ENCODE measurements around the gene ELMO2. TPM values are rescaled to one million over a fixed set of nuclear protein-coding genes. Genes with fewer than 3 reads are reported as not detected.

Gene ELMO2
- total RNA-seq, 1 donor from 2014 or later: 57.8 TPM

DNA sequence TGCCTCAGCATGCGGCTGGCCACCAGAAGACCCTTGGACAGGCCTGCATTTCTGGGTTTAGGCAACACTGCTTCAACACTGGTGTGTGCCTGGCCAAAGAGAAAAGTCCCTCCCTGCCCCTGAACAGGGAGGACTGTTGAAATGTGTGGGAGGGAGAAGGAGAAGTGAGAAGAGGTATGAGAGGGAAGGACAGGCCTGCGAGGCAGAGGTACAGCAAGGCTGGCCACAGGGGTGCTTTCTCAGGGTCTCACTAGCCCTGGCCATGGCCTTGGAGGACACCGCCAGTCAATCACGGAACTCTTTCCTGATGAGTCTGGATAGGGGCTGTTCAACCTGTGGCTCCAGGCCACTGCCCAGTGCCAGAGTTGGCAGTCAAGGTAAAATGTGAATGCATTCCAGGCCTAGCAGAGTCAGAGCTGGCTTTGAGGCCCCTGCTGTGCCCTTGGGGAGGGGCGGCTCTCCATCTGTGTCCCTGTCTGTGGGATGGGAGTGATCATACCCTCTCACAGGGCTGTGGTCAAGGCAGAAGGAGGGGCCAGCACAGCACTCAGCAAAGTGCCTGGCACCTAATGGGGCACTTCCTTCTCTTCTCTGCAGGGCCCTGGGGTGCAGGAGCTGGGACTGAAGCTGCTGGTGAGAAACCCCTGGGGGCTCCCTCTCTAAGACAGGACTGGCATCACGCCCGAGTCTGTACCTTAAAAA is 54.9 kb downstream of the ELMO2 start:
- H3K36me3 Mint-ChIP-seq (ENCODE audit: unreplicated experiment): peaks cover 10% of the 10 kb centered on the region
- no peaks in the 10 kb centered on the region for H3K9me3 Mint-ChIP-seq (ENCODE audit: unreplicated experiment)
- H3K4me3 Mint-ChIP-seq (ENCODE audit: unreplicated experiment): no peak overlapping the region

DNA sequence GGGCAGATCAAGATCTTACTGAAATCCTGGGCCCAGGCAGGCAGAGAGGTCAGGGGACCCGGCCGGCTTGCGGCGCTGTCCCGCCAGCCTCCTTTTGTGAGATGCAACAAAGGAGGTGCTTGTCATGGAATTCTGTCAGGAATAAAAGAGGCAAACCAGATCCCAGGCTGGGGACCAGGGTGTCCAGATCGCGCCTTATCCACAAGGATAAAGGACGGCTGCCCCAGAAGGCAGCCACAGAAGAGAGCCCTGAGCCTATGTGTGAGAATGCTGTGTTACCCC is 55.5 kb downstream of the ELMO2 start:
- H3K27me3 Mint-ChIP-seq (ENCODE audit: unreplicated experiment): no peaks in the 10 kb centered on the region
- no peaks in the 10 kb centered on the region for H3K9me3 Mint-ChIP-seq (ENCODE audit: unreplicated experiment)
- TF ChIP-seq, protein P1, sequence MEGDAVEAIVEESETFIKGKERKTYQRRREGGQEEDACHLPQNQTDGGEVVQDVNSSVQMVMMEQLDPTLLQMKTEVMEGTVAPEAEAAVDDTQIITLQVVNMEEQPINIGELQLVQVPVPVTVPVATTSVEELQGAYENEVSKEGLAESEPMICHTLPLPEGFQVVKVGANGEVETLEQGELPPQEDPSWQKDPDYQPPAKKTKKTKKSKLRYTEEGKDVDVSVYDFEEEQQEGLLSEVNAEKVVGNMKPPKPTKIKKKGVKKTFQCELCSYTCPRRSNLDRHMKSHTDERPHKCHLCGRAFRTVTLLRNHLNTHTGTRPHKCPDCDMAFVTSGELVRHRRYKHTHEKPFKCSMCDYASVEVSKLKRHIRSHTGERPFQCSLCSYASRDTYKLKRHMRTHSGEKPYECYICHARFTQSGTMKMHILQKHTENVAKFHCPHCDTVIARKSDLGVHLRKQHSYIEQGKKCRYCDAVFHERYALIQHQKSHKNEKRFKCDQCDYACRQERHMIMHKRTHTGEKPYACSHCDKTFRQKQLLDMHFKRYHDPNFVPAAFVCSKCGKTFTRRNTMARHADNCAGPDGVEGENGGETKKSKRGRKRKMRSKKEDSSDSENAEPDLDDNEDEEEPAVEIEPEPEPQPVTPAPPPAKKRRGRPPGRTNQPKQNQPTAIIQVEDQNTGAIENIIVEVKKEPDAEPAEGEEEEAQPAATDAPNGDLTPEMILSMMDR (IDR thresholded peaks at IDR 0.05): no peak
- H3K27ac Mint-ChIP-seq (ENCODE audit: unreplicated experiment): peak overlapping the region; percentile 95
- peaks cover 12% of the 10 kb centered on the region for H3K36me3 Mint-ChIP-seq (ENCODE audit: unreplicated experiment)
- H3K4me1 Mint-ChIP-seq (ENCODE audit: unreplicated experiment): peaks cover 29% of the 10 kb centered on the region
- no peak for DNase-seq (ENCODE audit: extremely low spot score, unreplicated experiment)
- H3K4me3 Mint-ChIP-seq (ENCODE audit: unreplicated experiment): no peak overlapping the region

More for the DNA sequence above, 54.9 kb downstream of the ELMO2 start:
- Mint-ChIP-seq H3K27me3 (ENCODE audit: unreplicated experiment) (no peaks in the 10 kb centered on the region), H3K27ac (ENCODE audit: unreplicated experiment) (peak overlapping the region; percentile 95), H3K4me1 (ENCODE audit: unreplicated experiment) (peaks cover 29% of the 10 kb centered on the region)
- DNase-seq (ENCODE audit: extremely low spot score, unreplicated experiment): no peak
- TF ChIP-seq, protein P1 (IDR thresholded peaks at IDR 0.05): no peak

DNA sequence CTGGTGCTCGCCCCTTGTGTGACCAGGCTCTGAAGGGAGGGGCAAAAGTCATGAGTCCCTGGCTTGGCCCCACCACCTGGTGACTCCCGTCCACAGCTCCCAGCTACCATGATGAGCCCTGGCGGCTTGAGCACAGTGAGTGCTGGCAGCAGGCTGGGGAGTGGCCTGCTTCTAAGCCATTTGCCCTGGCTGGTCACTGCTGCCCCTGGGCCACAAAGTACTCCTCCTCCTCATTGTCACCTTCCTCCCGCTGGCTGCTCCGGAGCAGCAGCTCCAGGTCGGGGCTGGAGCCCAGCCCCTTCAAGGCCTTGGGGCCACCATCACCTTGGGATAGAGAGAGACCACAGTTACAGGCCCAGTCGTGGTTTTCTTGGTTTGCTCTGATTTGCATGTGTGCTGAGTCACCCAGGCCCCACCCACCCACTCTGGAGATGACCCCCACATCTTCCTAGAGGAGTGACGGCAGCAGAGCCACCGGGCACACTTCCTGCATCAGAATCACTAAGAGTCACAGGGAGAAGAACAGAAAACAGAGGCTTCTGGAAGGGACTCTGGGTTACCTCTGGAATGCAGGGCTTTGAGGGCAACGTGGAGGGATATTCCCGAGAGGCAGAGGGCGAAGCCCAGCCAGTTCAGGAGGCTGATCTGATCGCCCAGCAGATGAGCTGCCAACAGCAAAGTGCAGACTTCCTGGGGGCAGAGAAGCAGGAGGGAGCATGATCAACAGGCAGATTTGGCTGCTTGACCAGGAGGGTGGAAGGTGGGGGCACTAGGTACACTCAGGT is 56.0 kb downstream of the ELMO2 start:
- Mint-ChIP-seq H3K36me3 (ENCODE audit: unreplicated experiment) (peaks cover 12% of the 10 kb centered on the region), H3K4me1 (ENCODE audit: unreplicated experiment) (peaks cover 29% of the 10 kb centered on the region), H3K4me3 (ENCODE audit: unreplicated experiment) (peak overlapping the region; percentile 27), H3K27ac (ENCODE audit: unreplicated experiment) (peak overlapping the region; percentile 95), H3K9me3 (ENCODE audit: unreplicated experiment) (no peaks in the 10 kb centered on the region), H3K27me3 (ENCODE audit: unreplicated experiment) (no peaks in the 10 kb centered on the region)
- DNase-seq (ENCODE audit: extremely low spot score, unreplicated experiment): no peak
- TF ChIP-seq, protein P1 (IDR thresholded peaks at IDR 0.05): no peak

DNA sequence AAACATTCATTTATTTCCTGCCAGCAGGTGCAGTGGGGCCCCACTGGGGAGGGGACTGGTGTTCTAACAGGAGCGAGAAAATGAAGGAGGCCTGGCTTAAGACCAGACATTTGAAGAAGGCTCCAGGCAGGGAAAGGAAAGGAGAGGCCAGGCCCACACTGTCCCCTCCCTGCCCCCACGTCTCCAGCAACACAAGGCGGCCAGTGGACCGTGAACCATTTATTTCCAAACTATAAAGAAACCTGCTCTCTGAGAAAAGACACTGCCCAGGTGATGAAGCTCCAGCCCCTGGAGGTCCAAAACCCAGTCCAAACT is 56.7 kb downstream of the ELMO2 start:
- peaks cover 29% of the 10 kb centered on the region for H3K4me1 Mint-ChIP-seq (ENCODE audit: unreplicated experiment)
- H3K27me3 Mint-ChIP-seq (ENCODE audit: unreplicated experiment): peaks cover 4% of the 10 kb centered on the region
- H3K27ac Mint-ChIP-seq (ENCODE audit: unreplicated experiment): peak overlapping the region; percentile 95
- no peak overlapping the region for H3K4me3 Mint-ChIP-seq (ENCODE audit: unreplicated experiment)
- no peak for DNase-seq (ENCODE audit: extremely low spot score, unreplicated experiment)
- H3K36me3 Mint-ChIP-seq (ENCODE audit: unreplicated experiment): peaks cover 12% of the 10 kb centered on the region
- H3K9me3 Mint-ChIP-seq (ENCODE audit: unreplicated experiment): no peaks in the 10 kb centered on the region
- TF ChIP-seq, protein P1 (IDR thresholded peaks at IDR 0.05): no peak

DNA sequence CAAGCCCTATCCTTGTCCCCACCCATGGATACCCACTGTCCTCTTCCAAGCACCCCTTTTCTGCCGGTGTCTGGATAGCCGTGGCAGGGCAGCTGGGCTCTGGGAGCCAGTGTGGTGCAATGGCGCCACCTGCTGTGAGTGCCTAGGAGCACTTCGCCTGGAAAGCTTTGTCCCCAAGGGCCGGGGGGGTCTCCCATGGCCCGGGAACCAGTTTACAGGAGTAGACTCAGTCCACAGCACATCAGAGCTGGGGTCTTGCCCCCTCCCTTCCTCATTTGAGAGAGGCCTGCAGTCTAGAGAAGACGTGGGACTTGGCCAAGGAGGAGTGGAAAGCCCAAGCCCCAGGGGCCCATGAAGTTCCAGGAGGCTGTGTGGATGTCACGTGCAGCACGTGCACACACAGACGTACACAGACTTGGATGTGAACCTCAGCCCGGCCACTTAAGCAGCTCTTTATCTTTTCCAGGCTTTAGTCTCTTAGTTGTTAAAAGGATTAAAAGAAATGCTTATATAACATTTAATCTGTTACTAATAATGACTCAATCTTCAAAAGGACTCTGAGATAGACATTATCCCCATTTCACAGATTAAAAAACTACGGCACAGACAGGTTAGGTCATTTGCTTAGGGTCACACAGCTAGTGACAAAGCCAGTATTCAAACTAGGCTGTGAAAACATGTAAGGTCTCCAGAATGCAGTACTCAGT is 57.2 kb downstream of the ELMO2 start:
- no peak for DNase-seq (ENCODE audit: extremely low spot score, unreplicated experiment)
- peaks cover 6% of the 10 kb centered on the region for H3K27me3 Mint-ChIP-seq (ENCODE audit: unreplicated experiment)
- TF ChIP-seq, protein P1 (IDR thresholded peaks at IDR 0.05): peak; percentile 65
- H3K9me3 Mint-ChIP-seq (ENCODE audit: unreplicated experiment): no peaks in the 10 kb centered on the region
- peaks cover 29% of the 10 kb centered on the region for H3K4me1 Mint-ChIP-seq (ENCODE audit: unreplicated experiment)
- H3K27ac Mint-ChIP-seq (ENCODE audit: unreplicated experiment): peak overlapping the region; percentile 95
- H3K4me3 Mint-ChIP-seq (ENCODE audit: unreplicated experiment): no peak overlapping the region
- H3K36me3 Mint-ChIP-seq (ENCODE audit: unreplicated experiment): peaks cover 8% of the 10 kb centered on the region

All from osteocyte (in vitro differentiated cells).